Measurements from ENCODE around the gene ZNF362. TPM values are rescaled to one million over a fixed set of nuclear protein-coding genes. Genes with fewer than 3 reads are reported as not detected.

The ZNF362 gene
- total RNA-seq, 2 experiments from 2014 or later, result 10.2 to 11.7 TPM

- CTCF ChIA-PET, result no interaction called here
- DNase-seq, result no peak
- Mint-ChIP-seq H3K4me1 (peaks cover 54% of the 10 kb centered on the region), H3K27ac (no peak overlapping the region), H3K4me3 (no peak overlapping the region), H3K9me3 (ENCODE audit: low read depth) (no peaks in the 10 kb centered on the region), H3K27me3 (no peaks in the 10 kb centered on the region), H3K36me3 (ENCODE audit: low read depth) (peaks cover 30% of the 10 kb centered on the region)
- POLR2A ChIA-PET, result no interaction called here
- intact Hi-C loops (cut with DNase I, micrococcal nuclease), result loop anchor here in 1 of 2 experiments (5.0 to 10.0 kb wide), 2 partner anchors 127 to 220 kb away; partner anchors contain the start of gene ZSCAN20
- no peak for ATAC-seq
These were observed 88.7 kb downstream of the ZNF362 start for GRCh38 chr1:33344896-33345560.

- ChIA-PET CTCF (interaction anchor here (0.6 kb wide), 1 partner anchor 67 kb away, joined by 3 read pairs; no protein-coding TSS in a partner anchor), POLR2A (interaction anchor here (0.8 kb wide), 1 partner anchor 86 kb away, joined by 3 read pairs; no protein-coding TSS in a partner anchor)
- Mint-ChIP-seq H3K4me3 (peak overlapping the region; percentile 87), H3K4me1 (peaks cover 56% of the 10 kb centered on the region), H3K27ac (no peak overlapping the region), H3K27me3 (no peaks in the 10 kb centered on the region), H3K9me3 (ENCODE audit: low read depth) (no peaks in the 10 kb centered on the region), H3K36me3 (ENCODE audit: low read depth) (peaks cover 26% of the 10 kb centered on the region)
- ATAC-seq (no peak), DNase-seq (no peak)
- intact Hi-C loops (cut with DNase I, micrococcal nuclease), result loop anchor here in 1 of 2 experiments (5.0 to 10.0 kb wide), 2 partner anchors 126 to 222 kb away; partner anchors contain the start of gene ZSCAN20
These were observed 90.2 kb downstream of the ZNF362 start for GRCh38 chr1:33346533-33346926.

GRCh38 chr1:33346927-33347649, 90.8 kb downstream of the ZNF362 start:
- DNase-seq (no peak), ATAC-seq (no peak)
- peak overlapping the region; percentile 75 for H3K27ac Mint-ChIP-seq
- H3K9me3 Mint-ChIP-seq (ENCODE audit: low read depth), result no peaks in the 10 kb centered on the region
- H3K36me3 Mint-ChIP-seq (ENCODE audit: low read depth), result peaks cover 26% of the 10 kb centered on the region
- intact Hi-C loops (cut with DNase I, micrococcal nuclease), result loop anchor here in 1 of 2 experiments (5.0 to 10.0 kb wide), 2 partner anchors 125 to 222 kb away; partner anchors contain the start of gene ZSCAN20
- H3K27me3 Mint-ChIP-seq, result no peaks in the 10 kb centered on the region
- H3K4me3 Mint-ChIP-seq, result peak overlapping the region; percentile 87
- CTCF ChIA-PET, result interaction anchor here (0.6 to 2.2 kb wide), 3 partner anchors 26 to 66 kb away, joined by 3 to 6 read pairs (median 3); partner anchors contain the start of gene A3GALT2
- H3K4me1 Mint-ChIP-seq, result peaks cover 56% of the 10 kb centered on the region
- POLR2A ChIA-PET, result interaction anchor here (0.8 kb wide), 1 partner anchor 86 kb away, joined by 3 read pairs; no protein-coding TSS in a partner anchor

GRCh38 chr1:33347650-33347992, 91.3 kb downstream of the ZNF362 start:
- Mint-ChIP-seq H3K9me3 (ENCODE audit: low read depth) (no peaks in the 10 kb centered on the region), H3K4me3 (peak overlapping the region; percentile 87), H3K36me3 (ENCODE audit: low read depth) (peaks cover 25% of the 10 kb centered on the region), H3K4me1 (peaks cover 51% of the 10 kb centered on the region), H3K27ac (peak overlapping the region; percentile 75), H3K27me3 (no peaks in the 10 kb centered on the region)
- intact Hi-C loops (cut with DNase I, micrococcal nuclease), result loop anchor here in 1 of 2 experiments (5.0 to 10.0 kb wide), 2 partner anchors 125 to 223 kb away; partner anchors contain the start of gene ZSCAN20
- DNase-seq, result no peak
- no peak for ATAC-seq
- CTCF ChIA-PET, result interaction anchor here (1.0 to 2.2 kb wide), 2 partner anchors 27 to 52 kb away, joined by 3 to 6 read pairs; partner anchors contain the start of gene A3GALT2
- POLR2A ChIA-PET, result no interaction called here

GRCh38 chr1:33348194-33348593, 91.9 kb downstream of the ZNF362 start:
- H3K27me3 Mint-ChIP-seq, result no peaks in the 10 kb centered on the region
- peaks cover 46% of the 10 kb centered on the region for H3K4me1 Mint-ChIP-seq
- ATAC-seq (no peak), DNase-seq (no peak)
- CTCF ChIA-PET, result interaction anchor here (0.5 to 2.2 kb wide), 4 partner anchors 9 to 278 kb away, joined by 3 to 6 read pairs (median 4); partner anchors contain the start of gene A3GALT2
- POLR2A ChIA-PET, result no interaction called here
- intact Hi-C loops (cut with DNase I, micrococcal nuclease), result loop anchor here (2.0 to 10.0 kb wide), 4 partner anchors 124 to 531 kb away; partner anchors contain the start of genes RNF19B (in 1 of the 2), S100PBP (in 1 of the 2), YARS1 (in 1 of the 2) and ZSCAN20 (in 1 of the 2)
- peak overlapping the region; percentile 90 for H3K27ac Mint-ChIP-seq
- H3K36me3 Mint-ChIP-seq (ENCODE audit: low read depth), result peaks cover 24% of the 10 kb centered on the region
- H3K4me3 Mint-ChIP-seq, result peak overlapping the region; percentile 87
- H3K9me3 Mint-ChIP-seq (ENCODE audit: low read depth), result no peaks in the 10 kb centered on the region

GRCh38 chr1:33348676-33349080, 92.4 kb downstream of the ZNF362 start:
- DNase-seq, result peak; percentile 52
- H3K9me3 Mint-ChIP-seq (ENCODE audit: low read depth), result no peaks in the 10 kb centered on the region
- CTCF ChIA-PET, result interaction anchor here (0.7 to 2.2 kb wide), 2 partner anchors 9 to 53 kb away, joined by 3 to 6 read pairs; no protein-coding TSS in a partner anchor
- ATAC-seq, result peak; percentile 13
- H3K27me3 Mint-ChIP-seq, result no peaks in the 10 kb centered on the region
- intact Hi-C loops (cut with DNase I, micrococcal nuclease), result loop anchor here (1.0 to 10.0 kb wide), 5 partner anchors 92 to 532 kb away; partner anchors contain the start of genes RNF19B (in 1 of the 2), S100PBP (in 1 of the 2), YARS1 (in 1 of the 2) and ZNF362 (in 1 of the 2)
- H3K36me3 Mint-ChIP-seq (ENCODE audit: low read depth), result peaks cover 21% of the 10 kb centered on the region
- peak overlapping the region; percentile 87 for H3K4me3 Mint-ChIP-seq
- peaks cover 46% of the 10 kb centered on the region for H3K4me1 Mint-ChIP-seq
- POLR2A ChIA-PET, result no interaction called here
- peak overlapping the region; percentile 90 for H3K27ac Mint-ChIP-seq

GRCh38 chr1:33349081-33349759, 92.9 kb downstream of the ZNF362 start:
- peak; percentile 68 for DNase-seq
- ATAC-seq, result peak; percentile 46
- Mint-ChIP-seq H3K9me3 (ENCODE audit: low read depth) (no peaks in the 10 kb centered on the region), H3K36me3 (ENCODE audit: low read depth) (peaks cover 20% of the 10 kb centered on the region), H3K4me3 (peak overlapping the region; percentile 87), H3K27me3 (no peaks in the 10 kb centered on the region), H3K4me1 (peaks cover 46% of the 10 kb centered on the region), H3K27ac (peak overlapping the region; percentile 90)
- intact Hi-C loops (cut with DNase I, micrococcal nuclease), result loop anchor here (1.0 to 10.0 kb wide), 5 partner anchors 93 to 532 kb away; partner anchors contain the start of genes RNF19B (in 1 of the 2), S100PBP (in 1 of the 2), YARS1 (in 1 of the 2) and ZNF362 (in 1 of the 2)
- CTCF ChIA-PET, result interaction anchor here (0.7 to 2.2 kb wide), 3 partner anchors 10 to 212 kb away, joined by 3 to 6 read pairs (median 3); no protein-coding TSS in a partner anchor
- POLR2A ChIA-PET, result interaction anchor here (0.5 to 0.6 kb wide), 2 partner anchors 92 to 314 kb away, joined by 3 read pairs; no protein-coding TSS in a partner anchor

- H3K27me3 Mint-ChIP-seq, result no peaks in the 10 kb centered on the region
- ChIA-PET CTCF (interaction anchor here (0.6 to 1.9 kb wide), 3 partner anchors 9 to 212 kb away, joined by 3 to 9 read pairs (median 3); no protein-coding TSS in a partner anchor), POLR2A (interaction anchor here (0.5 to 0.6 kb wide), 2 partner anchors 93 to 315 kb away, joined by 3 read pairs; no protein-coding TSS in a partner anchor)
- peaks cover 43% of the 10 kb centered on the region for H3K4me1 Mint-ChIP-seq
- peak overlapping the region; percentile 93 for H3K27ac Mint-ChIP-seq
- H3K36me3 Mint-ChIP-seq (ENCODE audit: low read depth), result peaks cover 19% of the 10 kb centered on the region
- H3K4me3 Mint-ChIP-seq, result peak overlapping the region; percentile 89
- intact Hi-C loops (cut with DNase I, micrococcal nuclease), result loop anchor here (1.0 to 10.0 kb wide), 14 partner anchors 81 to 699 kb away; partner anchors contain the start of genes PHC2 (in 2 of the 2), ZNF362 (in 2 of the 2), ZSCAN20 (in 2 of the 2) and AK2 (in 1 of the 2)
- DNase-seq (peak; percentile 87), ATAC-seq (peak; percentile 87)
- H3K9me3 Mint-ChIP-seq (ENCODE audit: low read depth), result no peaks in the 10 kb centered on the region
These were observed 93.7 kb downstream of the ZNF362 start for GRCh38 chr1:33349778-33350610.
